Thoracic aorta (tissue), 2 donors: ENCODE results near the gene HEPACAM. TPM values are rescaled to one million over a fixed set of nuclear protein-coding genes. Genes with fewer than 3 reads are reported as not detected.

Experiments
- ATAC-seq: fragments of 150-250 bp; one replicate; pipeline ENCODE4 v1.8.0; 2017; ENCODE audit warnings: low read depth; ENCODE audit not compliant: insufficient number of reproducible peaks, low FRiP score
- DNase-seq: peaks from one replicate; pipeline ENCODE4 v3.0.0-alpha.2; 2020; ENCODE audit warnings: low spot score
- H3K27ac ChIP-seq, 2 donors: fragments of 200-600 bp; sonication (generic); 1 replicate in 1 of 2; 2 replicates in 1 of 2; pipeline ENCODE4 v1.5.1; 2016; ENCODE audit warnings: mild to moderate bottlenecking in 2 of 2, moderate library complexity in 2 of 2
- H3K27me3 ChIP-seq: fragments of 200-600 bp; sonication (generic); replicated peaks from 2 replicates; pipeline ENCODE4 v1.6.0; 2016; ENCODE audit warnings: mild to moderate bottlenecking; ENCODE audit not compliant: insufficient read depth
- H3K36me3 ChIP-seq: fragments of 200-600 bp; sonication (generic); one replicate; pipeline ENCODE4 v1.5.1; 2016
- H3K4me1 ChIP-seq, 2 donors: fragments of 200-600 bp; sonication (generic); 1 replicate in 1 of 2; 2 replicates in 1 of 2; pipeline versions ENCODE4 v1.5.1 to v1.6.0; 2016; ENCODE audit warnings: low read depth in 2 of 2, mild to moderate bottlenecking in 1 of 2; ENCODE audit not compliant: control insufficient read depth in 1 of 2
- H3K4me3 ChIP-seq: fragments of 200-600 bp; sonication (generic); 2 replicates; pipeline ENCODE4 v1.5.1; 2016; ENCODE audit warnings: mild to moderate bottlenecking
- H3K9me3 ChIP-seq: fragments of 200-600 bp; sonication (generic); 2 replicates; pipeline ENCODE4 v1.5.1; 2016
- total RNA-seq, 2 donors: library from RNA; depleted of rRNA; stranded (reverse); fragments of >200 nt; gene quantifications; one replicate each; pipeline versions ENCODE4 v1.1.0 to v1.2.3, GENCODE V29; 2016
- TF ChIP-seq, protein P1 (sequence below): fragments of 200-600 bp; sonication (generic); IDR thresholded peaks from one replicate; pipeline ENCODE4 v1.5.1; 2019; ENCODE audit warnings: antibody characterized with exemption

The HEPACAM gene
- total RNA-seq, 2 donors from 2014 or later, result 0.49 to 1.2 TPM

DNA sequence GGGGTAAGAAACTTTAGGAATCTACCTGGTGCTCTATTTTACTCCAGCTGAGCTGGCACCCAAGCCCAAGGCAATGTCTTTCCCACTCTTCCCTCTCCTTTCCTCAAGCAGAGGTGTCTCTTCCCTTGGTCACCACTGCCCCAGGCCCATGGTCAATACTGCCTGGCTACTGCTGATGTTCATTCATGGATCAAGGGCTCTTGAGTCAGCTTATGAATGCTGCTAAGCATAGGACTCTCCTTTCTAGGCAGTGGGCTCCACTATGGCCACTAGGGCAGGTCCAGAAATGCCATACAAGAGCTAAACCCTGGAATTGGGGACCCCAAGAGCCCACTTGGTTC is 19.5 kb downstream of the HEPACAM start:
- DNase-seq (no peak), ATAC-seq (no peak)
- H3K4me3 ChIP-seq, result no peak overlapping the region

DNA sequence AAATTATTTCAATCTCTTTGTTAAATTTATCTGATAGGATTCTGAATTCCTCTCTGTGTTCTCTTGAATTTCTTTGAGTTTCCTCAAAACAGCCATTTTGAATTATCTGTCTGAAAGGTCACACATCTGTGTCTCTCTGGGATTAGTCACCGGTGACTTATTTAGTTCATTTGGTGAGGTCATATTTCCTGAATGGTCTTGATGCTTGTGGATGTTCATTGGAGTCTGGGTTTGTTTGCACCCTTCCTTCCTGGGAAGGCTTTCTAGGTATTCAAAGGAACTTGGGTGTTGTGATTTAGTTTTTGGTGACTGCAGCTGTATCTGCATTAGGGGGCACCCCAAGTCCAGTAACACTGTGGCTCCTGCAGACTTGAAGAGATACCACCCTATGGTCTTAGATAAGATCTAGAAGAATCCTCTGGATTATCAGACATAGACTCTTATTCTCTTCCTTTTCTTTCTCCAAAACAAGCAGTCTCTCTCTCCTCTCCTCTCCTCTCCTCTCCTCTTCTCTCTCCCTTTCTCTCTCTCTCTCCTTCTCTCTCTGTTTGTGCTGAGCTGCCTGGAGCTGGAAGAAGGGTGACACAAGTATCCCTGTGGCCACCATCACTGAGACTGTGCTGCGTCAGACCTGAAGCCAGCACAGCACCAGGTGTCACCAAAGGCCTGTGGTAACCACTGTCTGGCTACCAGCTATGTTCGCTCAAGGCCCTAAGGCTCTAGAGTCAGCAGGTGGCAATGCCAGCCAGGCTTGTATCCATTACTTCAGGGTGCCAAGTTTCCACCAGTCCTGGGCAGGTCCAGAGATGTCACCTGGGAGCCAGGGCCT is 20.1 kb downstream of the HEPACAM start:
- DNase-seq, result no peak
- H3K4me3 ChIP-seq, result no peak overlapping the region
- no peaks in the 10 kb centered on the region for H3K27me3 ChIP-seq
- H3K27ac ChIP-seq, result no peak overlapping the region
- no peak for ATAC-seq
- TF ChIP-seq, protein P1, sequence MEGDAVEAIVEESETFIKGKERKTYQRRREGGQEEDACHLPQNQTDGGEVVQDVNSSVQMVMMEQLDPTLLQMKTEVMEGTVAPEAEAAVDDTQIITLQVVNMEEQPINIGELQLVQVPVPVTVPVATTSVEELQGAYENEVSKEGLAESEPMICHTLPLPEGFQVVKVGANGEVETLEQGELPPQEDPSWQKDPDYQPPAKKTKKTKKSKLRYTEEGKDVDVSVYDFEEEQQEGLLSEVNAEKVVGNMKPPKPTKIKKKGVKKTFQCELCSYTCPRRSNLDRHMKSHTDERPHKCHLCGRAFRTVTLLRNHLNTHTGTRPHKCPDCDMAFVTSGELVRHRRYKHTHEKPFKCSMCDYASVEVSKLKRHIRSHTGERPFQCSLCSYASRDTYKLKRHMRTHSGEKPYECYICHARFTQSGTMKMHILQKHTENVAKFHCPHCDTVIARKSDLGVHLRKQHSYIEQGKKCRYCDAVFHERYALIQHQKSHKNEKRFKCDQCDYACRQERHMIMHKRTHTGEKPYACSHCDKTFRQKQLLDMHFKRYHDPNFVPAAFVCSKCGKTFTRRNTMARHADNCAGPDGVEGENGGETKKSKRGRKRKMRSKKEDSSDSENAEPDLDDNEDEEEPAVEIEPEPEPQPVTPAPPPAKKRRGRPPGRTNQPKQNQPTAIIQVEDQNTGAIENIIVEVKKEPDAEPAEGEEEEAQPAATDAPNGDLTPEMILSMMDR, result no peak
- H3K36me3 ChIP-seq, result no peaks in the 10 kb centered on the region
- H3K4me1 ChIP-seq, result no peaks in the 10 kb centered on the region
- no peaks in the 10 kb centered on the region for H3K9me3 ChIP-seq

More for the DNA sequence above, 19.5 kb downstream of the HEPACAM start:
- no peaks in the 10 kb centered on the region for H3K27me3 ChIP-seq
- TF ChIP-seq, protein P1, result no peak
- H3K4me1 ChIP-seq, result no peaks in the 10 kb centered on the region
- no peak overlapping the region for H3K27ac ChIP-seq
- H3K36me3 ChIP-seq, result no peaks in the 10 kb centered on the region
- no peaks in the 10 kb centered on the region for H3K9me3 ChIP-seq

DNA sequence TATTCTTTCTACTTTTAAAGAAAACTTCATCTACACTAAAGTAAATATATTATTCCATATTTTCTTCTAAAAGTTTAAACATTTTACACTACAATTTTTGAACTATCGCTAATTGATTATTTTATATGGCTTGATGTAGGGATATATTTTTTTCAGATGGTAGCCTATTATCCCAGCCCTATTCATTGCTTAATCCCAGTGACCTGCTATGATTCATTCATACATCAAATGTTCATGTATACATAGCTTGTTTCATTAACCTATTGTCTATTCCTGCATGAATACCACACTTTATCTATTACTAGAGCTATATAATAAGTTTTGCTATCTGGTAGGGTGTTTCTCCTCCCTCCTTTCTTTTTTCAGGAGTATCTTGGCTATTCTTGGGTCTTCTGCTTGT is 33.2 kb downstream of the HEPACAM start:
- ATAC-seq, result no peak
- no peaks in the 10 kb centered on the region for H3K27me3 ChIP-seq
- TF ChIP-seq, protein P1, result no peak
- H3K27ac ChIP-seq, result no peak overlapping the region
- no peaks in the 10 kb centered on the region for H3K36me3 ChIP-seq
- no peak overlapping the region for H3K4me3 ChIP-seq
- no peaks in the 10 kb centered on the region for H3K9me3 ChIP-seq
- H3K4me1 ChIP-seq, result peaks cover 0 to 4% of the 10 kb centered on the region in 2 donors
- no peak for DNase-seq

DNA sequence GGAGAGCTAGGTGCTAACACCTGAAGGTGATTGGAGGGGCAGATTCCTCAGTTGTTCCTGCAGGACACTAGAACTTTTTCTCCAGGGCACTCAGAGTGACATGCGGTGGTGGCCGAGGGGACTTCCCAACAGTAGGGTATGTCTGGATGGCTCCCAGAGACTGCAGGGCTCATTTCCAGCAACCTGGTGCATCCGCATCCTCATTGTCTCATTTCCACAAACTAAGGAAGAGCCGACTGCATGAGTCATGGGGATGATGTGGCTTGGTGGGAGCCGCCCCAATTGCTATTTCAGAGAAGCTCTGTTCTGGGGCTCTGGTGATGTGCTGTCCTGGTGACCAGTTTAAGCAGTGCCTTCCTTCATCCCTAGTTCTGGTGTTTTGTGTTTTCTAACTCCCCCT is 35.4 kb downstream of the HEPACAM start:
- no peaks in the 10 kb centered on the region for H3K27me3 ChIP-seq
- H3K9me3 ChIP-seq, result no peaks in the 10 kb centered on the region
- no peaks in the 10 kb centered on the region for H3K36me3 ChIP-seq
- TF ChIP-seq, protein P1, result no peak
- no peak for ATAC-seq
- no peak overlapping the region for H3K27ac ChIP-seq
- no peak overlapping the region for H3K4me3 ChIP-seq
- DNase-seq, result no peak
- peaks cover 0 to 4% of the 10 kb centered on the region in 2 donors for H3K4me1 ChIP-seq

DNA sequence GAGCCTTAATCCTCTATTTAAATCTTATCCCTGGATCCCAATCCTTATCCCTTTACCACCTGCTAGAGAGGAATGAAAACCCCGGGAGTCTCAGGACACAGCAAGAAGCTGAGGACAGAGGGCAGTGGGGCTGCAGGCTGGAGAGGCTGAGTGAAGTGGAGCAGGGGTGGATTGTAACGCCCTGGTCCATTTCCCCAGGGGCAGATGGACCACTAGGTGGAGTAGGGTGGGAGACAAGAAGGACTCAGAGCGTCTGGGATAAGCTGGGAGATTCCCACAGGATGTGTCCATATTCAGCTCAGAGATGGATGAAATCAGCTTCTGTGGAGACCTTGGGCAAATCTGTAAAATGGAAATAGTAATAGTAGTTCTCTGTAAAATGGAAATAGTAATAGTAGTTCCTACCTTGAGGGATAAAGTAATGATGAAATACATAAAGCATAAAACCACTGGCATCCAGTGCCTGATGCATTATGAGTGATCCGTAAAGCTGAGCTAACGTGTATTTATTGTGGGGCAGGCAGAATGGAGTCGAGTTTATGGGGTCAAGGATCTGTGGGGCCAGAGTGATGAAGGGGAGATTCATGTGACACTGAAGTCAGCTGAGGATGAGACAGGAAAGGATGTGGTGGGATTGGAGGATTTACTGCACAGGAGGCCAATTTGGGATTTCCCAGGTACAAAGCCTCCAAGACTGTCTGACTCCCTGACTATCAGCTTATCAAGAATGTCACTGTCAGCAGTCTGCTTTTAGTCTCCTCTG is 36.3 kb downstream of the HEPACAM start:
- DNase-seq (no peak), ATAC-seq (no peak)
- TF ChIP-seq, protein P1, result no peak
- Histone ChIP-seq H3K27me3 (no peaks in the 10 kb centered on the region), H3K4me1 (peaks cover 0 to 4% of the 10 kb centered on the region in 2 donors), H3K4me3 (no peak overlapping the region), H3K27ac (no peak overlapping the region), H3K9me3 (no peaks in the 10 kb centered on the region), H3K36me3 (no peaks in the 10 kb centered on the region)
